Ascending aorta (tissue), 2 donors: ENCODE measurements around the gene GOLGA6L9. TPM values are rescaled to one million over a fixed set of nuclear protein-coding genes. Genes with fewer than 3 reads are reported as not detected.
"Not testable (repeated sequence)": the region's sequence is repeated elsewhere in the genome, so short reads cannot be mapped to it uniquely, and the experiment has no call there.

ENCODE experiments used
- DNase-seq, 2 donors: peaks; one replicate each; pipeline ENCODE4 v3.0.0-alpha.2; 2019; ENCODE audit warnings: low spot score in 2 of 2
- H3K27ac ChIP-seq, 2 donors: fragments of 200-600 bp; sonication (generic); one replicate each; pipeline ENCODE4 v1.5.1; 2016 to 2017; ENCODE audit warnings: mild to moderate bottlenecking in 1 of 2
- H3K27me3 ChIP-seq: fragments of 200-600 bp; sonication (generic); one replicate; pipeline ENCODE4 v1.5.1; 2017
- H3K36me3 ChIP-seq, 2 donors: fragments of 200-600 bp; sonication (generic); one replicate each; pipeline ENCODE4 v1.5.1; 2016
- H3K4me1 ChIP-seq, 2 donors: fragments of 200-600 bp; sonication (generic); one replicate each; pipeline ENCODE4 v1.5.1; 2016 to 2017; ENCODE audit warnings: mild to moderate bottlenecking in 1 of 2
- H3K4me3 ChIP-seq, 2 donors: fragments of 200-600 bp; sonication (generic); one replicate each; pipeline ENCODE4 v1.5.1; 2016 to 2017; ENCODE audit warnings: mild to moderate bottlenecking in 1 of 2
- H3K9me3 ChIP-seq, 2 donors: fragments of 200-600 bp; sonication (generic); one replicate each; pipeline ENCODE4 v1.5.1; 2016
- intact Hi-C: fragments of 100-400 bp; cut with DNase I; formaldehyde crosslinking; loops from one replicate; pipeline ENCODE4 v1.15.1; 2023
- total RNA-seq: library from RNA; depleted of rRNA; stranded (reverse); fragments of >200 nt; gene quantifications from one replicate; pipeline ENCODE4 v1.1.0, GENCODE V29; 2016
- TF ChIP-seq, protein P1 (sequence below), 3 experiments: fragments of 200-600 bp in 2 of 3; fragments of 450-650 bp in 1 of 3; sonication (generic) in 2 of 3; IDR thresholded peaks; one replicate each; pipeline ENCODE4 v1.5.1; 2016 to 2019; ENCODE audit warnings: antibody characterized with exemption in 3 of 3, mild to moderate bottlenecking in 1 of 3, moderate library complexity in 1 of 3

Gene GOLGA6L9
- total RNA-seq, 1 donor from 2014 or later, result 1.5 TPM

DNA sequence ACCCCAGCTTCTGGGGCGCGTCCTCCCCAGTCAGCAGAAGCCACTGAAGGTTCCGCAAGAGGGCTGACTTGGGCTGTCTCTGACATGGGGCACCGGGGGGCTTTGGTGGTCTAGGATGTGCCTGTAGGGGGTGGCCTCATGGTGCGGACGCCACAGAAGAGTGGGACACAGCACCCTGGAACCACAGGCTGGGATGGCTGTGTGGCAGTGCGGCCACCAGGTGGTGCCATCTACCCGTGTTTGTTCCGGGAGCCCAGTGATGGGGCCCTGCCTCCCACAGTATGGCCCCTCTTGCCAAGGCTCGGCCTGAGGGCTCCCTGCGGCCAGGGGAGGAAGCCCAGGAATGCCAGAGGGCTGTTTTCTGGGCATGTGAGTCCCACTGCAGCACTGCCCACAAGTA is 38.6 kb downstream of the GOLGA6L9 start:
- H3K4me3 ChIP-seq, H3K27me3 ChIP-seq, H3K27ac ChIP-seq, DNase-seq, H3K9me3 ChIP-seq, intact Hi-C loops, H3K4me1 ChIP-seq, H3K36me3 ChIP-seq: not testable (repeated sequence)
- TF ChIP-seq, protein P1, sequence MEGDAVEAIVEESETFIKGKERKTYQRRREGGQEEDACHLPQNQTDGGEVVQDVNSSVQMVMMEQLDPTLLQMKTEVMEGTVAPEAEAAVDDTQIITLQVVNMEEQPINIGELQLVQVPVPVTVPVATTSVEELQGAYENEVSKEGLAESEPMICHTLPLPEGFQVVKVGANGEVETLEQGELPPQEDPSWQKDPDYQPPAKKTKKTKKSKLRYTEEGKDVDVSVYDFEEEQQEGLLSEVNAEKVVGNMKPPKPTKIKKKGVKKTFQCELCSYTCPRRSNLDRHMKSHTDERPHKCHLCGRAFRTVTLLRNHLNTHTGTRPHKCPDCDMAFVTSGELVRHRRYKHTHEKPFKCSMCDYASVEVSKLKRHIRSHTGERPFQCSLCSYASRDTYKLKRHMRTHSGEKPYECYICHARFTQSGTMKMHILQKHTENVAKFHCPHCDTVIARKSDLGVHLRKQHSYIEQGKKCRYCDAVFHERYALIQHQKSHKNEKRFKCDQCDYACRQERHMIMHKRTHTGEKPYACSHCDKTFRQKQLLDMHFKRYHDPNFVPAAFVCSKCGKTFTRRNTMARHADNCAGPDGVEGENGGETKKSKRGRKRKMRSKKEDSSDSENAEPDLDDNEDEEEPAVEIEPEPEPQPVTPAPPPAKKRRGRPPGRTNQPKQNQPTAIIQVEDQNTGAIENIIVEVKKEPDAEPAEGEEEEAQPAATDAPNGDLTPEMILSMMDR (IDR thresholded peaks at IDR 0.05), result peak in 2 of 3 experiments; percentile 13 to 29

DNA sequence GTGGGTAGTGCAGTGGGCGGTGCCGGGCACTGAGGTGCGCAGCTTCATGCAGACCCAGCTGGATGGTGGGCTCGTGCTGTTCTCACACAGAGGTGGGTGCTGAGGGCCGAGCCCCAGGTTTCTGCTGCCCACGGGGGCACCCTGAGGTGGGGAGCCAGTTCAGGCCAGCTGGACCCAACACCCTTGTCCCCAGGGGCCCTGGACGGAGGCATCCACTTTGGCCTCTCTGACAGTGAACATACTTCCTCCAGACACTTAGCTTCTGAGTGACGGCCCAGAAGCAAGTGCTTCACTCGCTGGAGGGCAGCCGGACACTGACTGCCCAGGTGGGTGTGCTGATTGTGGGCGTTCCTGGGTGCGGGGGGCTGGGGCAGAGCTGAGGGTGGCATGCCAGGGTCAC is 39.8 kb downstream of the GOLGA6L9 start:
- intact Hi-C loops, DNase-seq, H3K27me3 ChIP-seq, H3K4me1 ChIP-seq, H3K27ac ChIP-seq, H3K4me3 ChIP-seq, H3K36me3 ChIP-seq, H3K9me3 ChIP-seq: not testable (repeated sequence)

DNA sequence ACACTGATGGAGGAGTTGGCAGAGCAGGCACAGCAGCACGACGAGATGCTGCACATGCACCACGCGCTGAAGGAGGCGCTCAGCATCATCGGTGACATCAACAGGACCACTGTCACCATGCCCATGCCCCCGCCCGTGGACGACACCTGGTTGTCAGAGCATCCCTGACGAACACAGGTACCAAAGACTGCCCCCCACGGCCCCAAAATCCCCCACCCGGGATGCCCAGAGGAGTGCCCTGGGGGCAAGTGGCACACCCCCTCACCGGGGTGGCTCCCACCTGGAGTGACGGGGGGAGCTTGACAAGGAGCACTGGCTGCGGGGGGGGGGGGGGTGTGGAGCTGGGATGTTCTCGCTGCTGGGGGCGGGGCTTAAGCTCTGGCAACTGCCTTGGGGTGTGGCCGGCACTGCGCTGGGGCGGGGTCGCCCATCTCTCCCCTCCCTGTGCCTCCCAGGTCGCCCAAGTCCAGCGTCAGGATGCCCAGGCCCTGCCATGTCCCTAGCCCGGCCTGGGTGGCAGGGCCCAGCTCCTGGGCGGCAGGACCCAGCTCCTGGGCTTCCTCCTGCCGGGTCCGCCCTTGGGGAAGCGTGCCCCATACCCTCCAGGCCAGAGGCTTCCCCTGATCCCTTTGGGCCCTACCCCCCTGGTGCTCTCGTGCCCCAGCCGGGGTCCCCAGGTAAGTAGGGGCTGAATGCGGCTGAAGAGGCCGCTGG is 42.8 kb downstream of the GOLGA6L9 start:
- H3K36me3 ChIP-seq, H3K9me3 ChIP-seq, H3K4me1 ChIP-seq, H3K27me3 ChIP-seq, H3K27ac ChIP-seq, DNase-seq, H3K4me3 ChIP-seq, intact Hi-C loops: not testable (repeated sequence)

DNA sequence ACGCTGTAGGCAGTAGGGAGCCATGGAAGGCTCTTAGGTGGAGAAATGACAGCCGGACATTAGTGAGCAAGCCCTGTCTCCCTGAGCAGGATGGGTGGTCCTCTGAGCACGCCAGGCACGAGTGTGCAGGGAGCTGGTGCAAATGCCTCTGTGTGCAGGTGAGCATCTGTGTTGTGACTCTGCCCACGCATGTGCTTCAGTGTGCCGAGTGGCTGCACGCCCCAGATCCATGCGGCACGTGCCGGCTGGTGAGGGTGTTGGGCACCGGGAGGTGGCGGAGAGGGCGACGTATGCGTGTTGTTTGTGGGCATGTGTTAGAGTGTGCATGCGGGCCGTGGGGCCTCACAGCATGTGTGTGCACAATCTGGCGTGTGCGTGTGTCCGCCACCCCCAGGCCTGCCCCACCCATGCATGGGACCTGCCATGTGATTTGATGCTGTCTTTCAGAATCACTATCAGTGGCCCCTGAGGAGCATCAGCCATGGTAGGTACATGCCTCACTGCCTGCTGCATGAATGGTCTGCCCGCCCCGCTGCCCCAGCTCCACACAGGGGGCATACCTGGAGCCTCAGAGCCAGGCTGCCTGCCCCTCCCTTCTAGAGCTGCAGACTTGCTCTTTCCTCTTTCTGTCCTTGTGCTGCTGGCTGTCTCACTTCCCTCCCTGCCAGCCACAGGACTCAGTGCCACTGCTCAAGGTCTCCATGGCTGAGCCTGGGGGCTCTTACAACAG is 45.1 kb downstream of the GOLGA6L9 start:
- H3K4me3 ChIP-seq, intact Hi-C loops, H3K36me3 ChIP-seq, H3K4me1 ChIP-seq, H3K27ac ChIP-seq, DNase-seq, H3K27me3 ChIP-seq, H3K9me3 ChIP-seq: not testable (repeated sequence)

DNA sequence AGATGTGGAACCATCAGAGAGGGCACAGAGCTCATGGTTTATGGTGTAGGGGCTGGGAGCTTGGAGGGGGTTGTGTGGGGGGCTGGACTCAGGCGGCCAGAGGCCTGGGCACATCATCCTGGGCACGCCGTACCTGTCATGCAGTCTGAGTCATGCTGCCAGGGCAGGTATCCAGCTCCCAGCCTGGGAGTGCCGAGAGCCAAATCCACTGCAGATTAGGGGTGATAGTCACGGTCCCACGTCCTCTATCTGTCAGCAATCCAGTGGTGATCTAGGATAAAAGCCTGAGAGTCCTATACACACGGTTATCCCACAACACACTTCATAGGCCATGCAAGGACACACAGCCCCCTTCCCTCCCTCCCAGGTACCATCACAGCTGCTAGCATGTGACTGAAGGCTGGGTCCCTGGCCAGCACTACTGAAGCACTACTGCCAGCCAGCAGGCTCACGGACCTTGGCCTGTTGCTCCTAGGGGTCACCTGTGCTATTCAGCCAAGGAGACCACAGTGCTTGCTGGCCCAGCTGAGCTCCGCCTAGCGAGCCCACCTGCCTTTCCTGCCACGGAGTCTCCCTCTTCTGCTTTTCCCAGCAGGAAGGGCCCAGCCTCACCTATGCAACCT is 45.8 kb downstream of the GOLGA6L9 start:
- H3K9me3 ChIP-seq, intact Hi-C loops, H3K27ac ChIP-seq, H3K36me3 ChIP-seq, DNase-seq, H3K27me3 ChIP-seq, H3K4me1 ChIP-seq, H3K4me3 ChIP-seq: not testable (repeated sequence)

DNA sequence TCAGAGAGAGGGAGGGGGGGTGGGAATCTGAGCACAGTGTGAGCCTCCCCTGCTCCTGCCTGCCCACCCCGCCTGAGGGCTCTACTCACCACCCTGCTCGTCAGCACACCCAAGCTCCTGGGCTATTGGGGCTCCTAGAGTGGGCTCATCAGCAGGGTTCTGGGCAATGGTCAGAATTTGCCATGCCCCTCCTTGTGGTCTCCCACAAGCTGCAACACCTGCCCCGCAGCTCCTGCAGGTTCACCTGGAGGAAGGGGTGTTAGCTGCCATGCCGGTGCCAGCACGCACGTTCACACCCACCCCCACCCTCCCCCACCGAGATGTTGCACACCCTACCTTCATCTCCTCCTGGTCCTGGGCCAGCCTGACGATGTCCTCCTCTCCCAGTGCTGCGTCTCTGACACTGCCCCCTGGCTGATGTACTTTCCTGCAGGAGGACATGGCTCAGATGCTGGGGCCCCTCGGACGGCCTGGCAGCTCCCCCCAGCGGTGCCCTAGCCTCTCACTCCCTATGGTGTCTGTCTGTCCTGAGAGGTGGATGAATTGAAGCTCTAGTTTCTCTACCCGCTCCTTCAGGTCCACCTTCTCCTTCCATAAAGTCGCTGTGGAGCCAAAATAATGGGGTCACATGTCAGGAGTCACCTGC is 47.2 kb downstream of the GOLGA6L9 start:
- H3K27ac ChIP-seq, H3K9me3 ChIP-seq, H3K36me3 ChIP-seq, H3K4me3 ChIP-seq, DNase-seq, H3K27me3 ChIP-seq, H3K4me1 ChIP-seq, intact Hi-C loops: not testable (repeated sequence)

DNA sequence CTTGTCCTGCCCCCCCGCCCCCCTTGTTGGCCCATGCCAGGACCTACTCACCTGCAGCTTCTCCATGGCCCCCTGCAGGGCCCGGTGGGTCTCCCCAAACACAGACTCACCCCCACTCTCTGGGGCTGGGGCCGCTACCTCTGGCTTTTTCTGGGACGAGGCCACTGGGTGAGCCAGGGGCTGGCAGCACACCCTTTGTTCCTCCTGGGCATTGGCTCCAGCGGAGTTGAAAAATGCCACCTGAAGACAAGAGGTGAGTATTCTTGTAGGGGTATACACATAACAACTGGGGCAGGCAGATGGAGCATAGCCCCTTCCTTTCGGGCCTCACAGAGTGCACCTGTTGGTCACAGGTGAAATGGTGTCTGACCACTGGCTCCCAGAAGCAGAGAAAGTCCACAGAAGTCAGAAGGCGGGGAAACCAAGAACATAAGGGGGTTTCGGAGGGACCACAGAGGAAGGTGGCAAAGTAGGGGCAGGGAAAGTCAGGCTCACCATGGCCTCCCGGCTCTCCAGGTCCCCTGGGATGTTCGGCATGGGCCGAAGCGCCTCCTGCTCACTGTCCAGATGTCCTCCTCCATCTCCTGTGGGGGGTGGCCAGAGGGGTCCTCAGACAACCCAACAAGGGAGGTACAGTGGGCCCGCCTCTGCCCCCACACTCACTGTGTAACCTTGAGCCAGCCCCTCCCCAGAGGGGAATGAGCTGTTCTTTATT is 47.9 kb downstream of the GOLGA6L9 start:
- intact Hi-C loops, H3K36me3 ChIP-seq, H3K27me3 ChIP-seq, DNase-seq, H3K4me3 ChIP-seq, H3K4me1 ChIP-seq, H3K27ac ChIP-seq, H3K9me3 ChIP-seq: not testable (repeated sequence)

Other genes with a start within 250 kb of the GOLGA6L9 start
- 17.3 TPM for gene EFL1, start 167.1 kb upstream of the GOLGA6L9 start, total RNA-seq
- gene SAXO2, start 167.0 kb upstream of the GOLGA6L9 start, total RNA-seq, result not detected
- 1.5 TPM for gene GOLGA6L10, start 80.3 kb upstream of the GOLGA6L9 start, total RNA-seq
- gene RPS17, start 110.6 kb downstream of the GOLGA6L9 start, total RNA-seq, result 1,125 TPM
- gene CPEB1, start 217.5 kb downstream of the GOLGA6L9 start, total RNA-seq, result 2.4 TPM